ENCODE results near the gene SEMA4F. TPM values are rescaled to one million over a fixed set of nuclear protein-coding genes. Genes with fewer than 3 reads are reported as not detected.

The SEMA4F gene
- total RNA-seq, 1 experiment from 2014 or later: 6.6 TPM

GRCh38 chr2:74639550-74639949 lies 14.5 kb upstream of the SEMA4F start:
- Mint-ChIP-seq H3K27me3 (ENCODE audit: low read depth) (peaks cover 8% of the 10 kb centered on the region), H3K36me3 (ENCODE audit: insufficient read depth in 1 of 3, low read depth in 3 of 3) (no peaks in the 10 kb centered on the region), H3K9me3 (no peaks in the 10 kb centered on the region), H3K27ac (no peak overlapping the region), H3K4me3 (no peak overlapping the region), H3K4me1 (peaks cover 7% of the 10 kb centered on the region in 2 experiments)
- WGBS (ENCODE audit: extremely low coverage, insufficient read length, low lambda C conversion rate): no CpG with 5 or more reads among the region's 2 CpGs
- H4K5ac ChIP-seq (ENCODE audit: insufficient read length, low read depth, low read length): no peak overlapping the region
- no peak overlapping the region for H3K56ac ChIP-seq (ENCODE audit: insufficient read length, low read depth, low read length)
- no peak overlapping the region for H4K8ac ChIP-seq (replicated peaks; ENCODE audit: insufficient read length, low read depth, low read length)
- H3K23me2 ChIP-seq (ENCODE audit: insufficient read length, low read depth, low read length, poor library complexity, severe bottlenecking): no peaks in the 10 kb centered on the region
- H3K4ac ChIP-seq (ENCODE audit: low read depth, low read length): no peak overlapping the region
- H3T11ph ChIP-seq (ENCODE audit: low read length): no peak overlapping the region
- H2BK120ac ChIP-seq (ENCODE audit: low read depth, low read length, poor library complexity, severe bottlenecking): no peak overlapping the region
- H3K9ac ChIP-seq (ENCODE audit: extremely low read depth, insufficient read length, low read length): no peak overlapping the region
- no peaks in the 10 kb centered on the region for H3K9me3 ChIP-seq (ENCODE audit: control insufficient read depth, low read depth, low read length)
- no peak overlapping the region for H2AK5ac ChIP-seq (ENCODE audit: insufficient read length, low read length)
- H3K4me1 ChIP-seq (ENCODE audit: insufficient read depth, low read length): no peaks in the 10 kb centered on the region
- H3K14ac ChIP-seq (ENCODE audit: insufficient read depth, low read length): no peak overlapping the region
- no peak for DNase-seq
- no peak overlapping the region for H3K23ac ChIP-seq (ENCODE audit: insufficient read length, low read depth, low read length)
- no peaks in the 10 kb centered on the region for H3K79me1 ChIP-seq (ENCODE audit: insufficient read depth, low read depth, low read length, poor library complexity, severe bottlenecking)
- no peak overlapping the region for H4K91ac ChIP-seq (ENCODE audit: insufficient read length, low read depth, low read length)
- no peak overlapping the region for H2BK15ac ChIP-seq (ENCODE audit: low read depth, low read length)
- H3K27ac ChIP-seq (ENCODE audit: insufficient read length, low read depth, low read length): no peak overlapping the region
- no peaks in the 10 kb centered on the region for H4K20me1 ChIP-seq (ENCODE audit: control insufficient read depth, insufficient read depth, insufficient read length)
- no peaks in the 10 kb centered on the region for H3K27me3 ChIP-seq (ENCODE audit: insufficient read depth, low read length)
- no peak for TF ChIP-seq CTCF (conservative IDR thresholded peaks at IDR 0.05)
- no peak overlapping the region for H3K4me2 ChIP-seq (ENCODE audit: insufficient read depth, insufficient read length, low read length)
- no peak overlapping the region for H2BK5ac ChIP-seq (ENCODE audit: insufficient read length, low read length)
- no peak overlapping the region for H3K18ac ChIP-seq (ENCODE audit: insufficient read length, low read depth, low read length)
- H2BK12ac ChIP-seq (ENCODE audit: insufficient read length, low read depth, low read length): no peak overlapping the region
- H2AFZ ChIP-seq (ENCODE audit: low read length): no peak overlapping the region
- no peak overlapping the region for H2BK20ac ChIP-seq (ENCODE audit: low read depth, low read length, poor library complexity, severe bottlenecking)
- H3K79me2 ChIP-seq (ENCODE audit: insufficient read depth, low read length): no peaks in the 10 kb centered on the region

Measured in H9 (cell line).